ENCODE data around the gene FKBP1C.
"Not testable (repeated sequence)": the region's sequence is repeated elsewhere in the genome, so short reads cannot be mapped to it uniquely, and the experiment has no call there.

FKBP1C gene

DNA sequence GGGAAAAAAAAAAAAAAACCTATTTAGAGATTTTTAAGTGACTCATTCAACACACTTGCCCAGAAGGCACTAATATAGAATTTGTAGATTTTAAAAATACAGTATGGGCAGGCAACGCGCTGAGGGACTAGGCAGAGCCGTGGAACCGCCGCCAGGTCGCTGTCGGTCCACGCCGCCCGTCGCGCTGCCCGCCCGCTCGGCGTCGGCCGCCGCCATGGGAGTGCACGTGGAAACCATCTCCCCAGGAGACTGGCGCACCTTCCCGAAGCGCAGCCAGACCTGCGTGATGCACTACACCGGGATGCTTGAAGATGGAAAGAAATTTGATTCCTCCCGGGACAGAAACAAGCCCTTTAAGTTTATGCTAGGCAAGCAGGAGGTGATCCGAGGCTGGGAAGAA is at the start of gene FKBP1C:
TSS of gene FKBP1C (plus strand) at position 127 of the 400 bp plus-strand sequence.
- DNase-seq (ENCODE audit: low read depth, low spot score), result not testable (repeated sequence)

DNA sequence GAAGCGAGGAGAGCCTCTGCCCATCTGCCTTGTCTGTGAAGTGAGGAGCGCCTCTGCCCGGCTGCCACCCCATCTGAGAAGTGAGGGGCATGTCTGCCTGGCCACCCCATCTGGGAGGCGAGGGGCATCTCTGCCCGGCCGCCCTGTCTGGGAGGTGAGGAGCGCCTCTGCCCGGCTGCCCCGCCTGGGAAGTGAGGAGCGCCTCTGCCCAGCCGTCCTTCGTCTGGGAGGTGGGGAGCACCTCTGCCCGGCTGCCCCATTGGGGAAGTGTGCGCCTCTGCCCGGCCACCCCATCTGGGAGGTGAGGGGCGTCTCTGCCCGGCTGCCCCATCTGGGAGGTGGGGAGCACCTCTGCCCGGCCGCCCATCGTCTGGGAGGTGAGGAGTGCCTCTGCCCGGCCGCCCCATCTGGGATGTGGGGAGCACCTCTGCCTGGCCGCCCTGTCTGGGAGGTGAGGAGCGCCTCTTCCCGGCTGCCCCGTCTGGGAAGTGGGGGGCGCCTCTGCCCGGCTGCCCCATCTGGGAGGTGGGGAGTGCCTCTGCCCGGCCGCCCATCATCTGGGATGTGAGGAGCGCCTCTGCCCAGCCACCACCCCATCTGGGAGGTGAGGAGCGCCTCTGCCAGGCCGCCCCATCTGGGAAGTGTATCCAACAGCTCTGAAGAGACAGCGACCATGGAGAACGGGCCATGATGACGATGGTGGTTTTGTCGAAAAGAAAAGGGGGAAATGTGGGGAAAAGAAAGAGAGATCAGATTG is 47.0 kb upstream of the FKBP1C start:
- not testable (repeated sequence) for DNase-seq (ENCODE audit: low read depth, low spot score)

DNA sequence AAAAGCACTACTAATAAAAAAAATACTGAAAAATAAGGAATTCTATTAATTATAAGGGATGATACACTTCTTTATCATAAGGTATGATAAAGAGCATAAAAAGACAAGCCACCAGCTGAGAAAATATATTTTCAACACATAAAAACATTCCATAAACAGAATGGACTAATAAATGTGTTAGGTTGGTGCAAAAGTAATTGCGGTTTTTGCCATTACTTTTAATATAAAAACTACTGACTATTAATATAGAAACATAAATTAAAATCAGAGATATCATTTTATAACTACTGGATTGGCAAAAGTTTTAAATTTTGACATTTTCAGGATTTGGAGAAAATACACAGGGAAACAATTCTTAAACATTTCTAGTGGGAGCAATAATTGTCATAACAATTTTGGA is 37.1 kb upstream of the FKBP1C start:
- no peak for DNase-seq (ENCODE audit: low read depth, low spot score)

DNA sequence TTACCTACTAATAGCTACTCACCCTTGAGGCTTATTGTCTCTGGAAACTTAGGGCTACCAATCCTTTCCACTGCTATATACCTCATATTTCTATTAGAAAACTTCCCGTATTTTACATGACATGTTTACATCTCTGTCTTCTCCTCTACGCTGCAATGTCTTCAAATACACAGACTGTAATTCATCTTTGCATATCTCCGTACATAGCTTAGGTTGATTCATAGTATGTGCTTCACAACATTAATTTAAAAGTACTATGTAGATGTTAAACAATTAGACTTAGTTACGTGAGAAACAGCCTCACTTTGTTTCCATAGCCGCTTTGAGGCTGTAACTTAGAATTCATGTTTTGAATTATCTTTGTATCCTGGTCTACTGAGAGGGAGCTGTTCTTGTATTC is 35.1 kb upstream of the FKBP1C start:
- DNase-seq (ENCODE audit: low read depth, low spot score), result no peak

DNA sequence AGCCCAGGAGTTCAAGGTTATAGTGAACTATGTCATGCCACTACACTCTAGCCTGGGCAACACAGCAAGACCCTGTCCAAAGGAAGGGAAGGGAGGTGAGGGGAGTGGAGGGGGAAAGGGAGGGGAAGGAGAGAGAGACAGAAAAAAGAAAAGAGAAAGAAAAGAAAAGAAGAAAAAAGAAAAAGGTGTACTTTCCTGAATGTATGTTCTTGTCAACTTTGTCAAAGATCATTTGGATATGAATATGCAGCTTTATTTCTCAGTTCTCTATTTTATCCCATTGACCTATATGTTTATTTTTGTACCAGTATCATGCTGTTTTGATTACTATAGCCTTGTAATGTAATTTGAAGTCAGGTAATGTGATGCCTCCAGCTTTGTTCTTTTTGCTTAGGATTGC is 30.9 kb upstream of the FKBP1C start:
- no peak for DNase-seq (ENCODE audit: low read depth, low spot score)

DNA sequence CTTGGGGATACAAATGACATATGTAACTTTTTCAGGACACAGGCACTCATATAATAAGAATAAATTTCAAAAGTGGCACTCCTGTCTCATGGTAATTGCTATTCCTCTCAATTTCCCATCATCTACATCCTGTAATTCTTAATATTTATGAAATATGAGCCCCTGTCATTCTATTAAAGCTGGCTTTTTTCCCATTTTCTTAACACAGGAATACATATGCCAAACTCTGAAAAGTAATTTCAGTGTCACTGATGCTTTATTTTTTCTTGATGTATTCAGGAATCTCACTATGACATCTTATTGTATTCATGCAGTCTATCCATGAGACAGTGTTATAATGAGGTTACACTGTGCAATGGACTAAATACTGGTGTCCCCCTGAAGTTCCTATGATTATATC is 24.3 kb upstream of the FKBP1C start:
- no peak for DNase-seq (ENCODE audit: low read depth, low spot score)

DNA sequence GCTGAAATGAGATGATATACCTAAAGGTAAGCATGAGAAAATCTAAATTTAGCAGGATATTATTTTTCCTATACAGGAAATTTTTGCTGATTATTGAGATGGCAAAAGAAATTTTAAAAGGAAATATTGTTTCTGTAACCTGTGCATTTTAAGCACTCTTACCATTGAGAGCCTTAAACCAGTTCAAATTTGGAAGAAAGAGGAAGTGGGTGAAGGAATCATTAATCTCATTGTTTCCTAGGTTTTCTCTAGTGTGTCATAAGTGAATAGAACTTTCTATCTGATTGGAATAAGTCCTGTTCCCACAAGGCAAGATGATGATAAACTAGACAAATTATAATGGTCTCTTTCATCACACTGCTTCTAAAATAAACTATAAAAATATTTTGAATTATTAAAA is 22.4 kb upstream of the FKBP1C start:
- DNase-seq (ENCODE audit: low read depth, low spot score), result no peak

DNA sequence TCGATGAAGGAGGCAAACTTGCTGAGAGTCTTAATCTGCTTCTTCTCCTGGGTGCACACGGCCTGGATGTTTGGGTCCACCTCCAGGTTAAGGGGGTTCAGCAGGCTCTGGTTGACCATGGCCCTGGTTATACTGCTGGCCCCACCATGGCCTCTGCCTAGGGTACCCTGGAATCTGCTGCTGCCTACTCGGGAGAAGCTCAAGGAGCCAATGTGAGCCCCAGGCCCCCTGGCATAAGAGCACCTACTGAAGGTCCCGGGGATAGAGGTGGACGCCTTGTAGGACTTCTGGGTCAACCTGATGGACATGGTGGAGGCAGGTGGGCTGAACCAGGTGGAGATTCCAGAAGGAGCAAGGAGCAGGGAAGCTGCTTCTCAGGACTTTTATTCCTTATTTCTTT is 17.9 kb upstream of the FKBP1C start:
- DNase-seq (ENCODE audit: low read depth, low spot score), result no peak

DNA sequence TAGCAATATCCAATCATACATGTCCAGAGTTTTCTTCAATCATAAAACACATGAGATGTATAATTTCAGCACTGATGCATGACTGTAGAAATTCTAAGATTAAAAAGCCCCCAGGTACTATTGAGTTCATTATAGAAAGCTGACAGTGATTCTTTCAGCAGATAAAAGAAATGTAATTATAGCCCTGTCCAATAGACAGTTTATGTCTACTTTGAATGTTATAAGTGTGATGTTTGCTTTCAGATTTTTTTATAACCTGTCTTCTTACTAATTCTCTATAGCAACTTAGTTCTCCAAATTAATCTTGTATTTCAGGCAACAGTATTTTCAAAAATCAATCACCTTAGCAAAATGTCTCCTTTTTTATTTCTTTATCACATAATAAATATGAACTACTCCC is 13.5 kb upstream of the FKBP1C start:
- no peak for DNase-seq (ENCODE audit: low read depth, low spot score)

DNA sequence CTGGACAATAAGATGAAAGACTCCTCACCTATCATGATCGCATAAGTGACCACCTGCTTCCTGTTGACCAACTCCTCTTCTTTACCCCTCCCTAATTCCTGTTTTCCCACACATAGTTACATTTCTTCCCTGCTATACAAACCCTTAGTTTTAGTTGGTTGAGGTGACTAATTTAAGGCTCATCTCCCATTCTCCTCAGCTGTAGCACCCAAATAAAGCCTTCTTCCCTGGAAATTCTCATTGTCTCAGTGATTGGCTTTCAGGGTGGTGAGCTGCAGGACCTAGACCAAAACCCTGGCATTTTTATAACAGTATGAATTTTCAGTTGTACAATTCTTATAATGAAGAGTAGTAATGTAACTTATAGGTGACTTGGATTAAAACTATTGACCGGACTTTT is 2.1 kb downstream of the FKBP1C start:
- no peak for DNase-seq (ENCODE audit: low read depth, low spot score)

DNA sequence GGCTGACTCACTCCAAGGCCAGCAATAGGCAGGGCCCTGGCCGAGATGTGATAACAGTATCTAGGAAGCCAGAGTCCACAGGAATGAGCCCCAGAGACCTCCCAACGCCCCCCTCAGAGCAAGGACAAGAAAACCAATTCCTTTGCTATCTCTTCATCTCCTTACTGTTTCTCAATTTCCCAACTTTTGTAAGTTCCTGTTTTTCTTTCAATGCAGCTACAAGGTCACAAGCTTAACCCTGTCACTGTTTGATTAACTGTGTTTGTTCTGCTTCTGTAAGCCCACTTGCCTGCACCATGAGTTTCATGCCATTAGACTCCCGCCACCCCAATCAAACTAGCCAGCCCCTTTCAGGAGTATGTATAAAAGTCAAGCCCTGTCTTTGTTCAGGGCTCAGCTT is 3.5 kb downstream of the FKBP1C start:
- DNase-seq (ENCODE audit: low read depth, low spot score), result no peak

DNA sequence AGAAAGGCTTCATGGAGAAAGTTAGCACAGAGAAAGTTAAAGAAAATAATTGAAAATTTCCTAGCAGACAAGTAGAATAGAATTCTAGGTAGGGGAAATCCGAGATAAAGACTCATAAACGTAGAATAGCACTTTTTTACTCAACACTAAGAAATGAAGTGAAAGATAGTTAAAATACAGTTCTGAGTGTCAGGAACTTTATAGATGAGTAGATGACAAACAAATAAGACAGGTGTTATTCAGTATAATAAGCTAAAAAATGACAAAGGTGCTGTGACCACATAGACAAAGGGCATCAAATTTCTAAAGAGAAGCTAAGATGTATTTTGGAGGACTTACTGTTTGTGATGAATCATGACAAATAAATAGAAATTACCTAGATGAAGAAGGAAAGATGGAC is 12.9 kb downstream of the FKBP1C start:
- DNase-seq (ENCODE audit: low read depth, low spot score), result no peak

DNA sequence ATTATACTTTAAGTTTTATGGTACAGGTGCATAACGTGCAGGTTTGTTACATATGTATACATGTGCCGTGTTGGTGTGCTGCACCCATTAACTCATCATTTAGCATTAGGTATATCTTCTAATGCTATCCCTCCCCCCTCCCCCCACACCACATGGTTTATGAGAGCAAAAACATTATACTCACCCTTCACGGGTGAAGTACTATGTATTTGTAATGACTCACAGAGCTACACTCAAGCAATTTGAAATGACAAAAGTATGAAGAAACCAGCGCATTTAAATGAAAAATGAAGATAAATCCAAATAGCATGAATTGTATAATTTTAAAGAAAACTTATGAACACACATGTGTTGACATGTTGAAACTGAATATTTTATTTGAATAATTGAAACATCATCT is 14.7 kb downstream of the FKBP1C start:
- DNase-seq (ENCODE audit: low read depth, low spot score), result not testable (repeated sequence)

DNA sequence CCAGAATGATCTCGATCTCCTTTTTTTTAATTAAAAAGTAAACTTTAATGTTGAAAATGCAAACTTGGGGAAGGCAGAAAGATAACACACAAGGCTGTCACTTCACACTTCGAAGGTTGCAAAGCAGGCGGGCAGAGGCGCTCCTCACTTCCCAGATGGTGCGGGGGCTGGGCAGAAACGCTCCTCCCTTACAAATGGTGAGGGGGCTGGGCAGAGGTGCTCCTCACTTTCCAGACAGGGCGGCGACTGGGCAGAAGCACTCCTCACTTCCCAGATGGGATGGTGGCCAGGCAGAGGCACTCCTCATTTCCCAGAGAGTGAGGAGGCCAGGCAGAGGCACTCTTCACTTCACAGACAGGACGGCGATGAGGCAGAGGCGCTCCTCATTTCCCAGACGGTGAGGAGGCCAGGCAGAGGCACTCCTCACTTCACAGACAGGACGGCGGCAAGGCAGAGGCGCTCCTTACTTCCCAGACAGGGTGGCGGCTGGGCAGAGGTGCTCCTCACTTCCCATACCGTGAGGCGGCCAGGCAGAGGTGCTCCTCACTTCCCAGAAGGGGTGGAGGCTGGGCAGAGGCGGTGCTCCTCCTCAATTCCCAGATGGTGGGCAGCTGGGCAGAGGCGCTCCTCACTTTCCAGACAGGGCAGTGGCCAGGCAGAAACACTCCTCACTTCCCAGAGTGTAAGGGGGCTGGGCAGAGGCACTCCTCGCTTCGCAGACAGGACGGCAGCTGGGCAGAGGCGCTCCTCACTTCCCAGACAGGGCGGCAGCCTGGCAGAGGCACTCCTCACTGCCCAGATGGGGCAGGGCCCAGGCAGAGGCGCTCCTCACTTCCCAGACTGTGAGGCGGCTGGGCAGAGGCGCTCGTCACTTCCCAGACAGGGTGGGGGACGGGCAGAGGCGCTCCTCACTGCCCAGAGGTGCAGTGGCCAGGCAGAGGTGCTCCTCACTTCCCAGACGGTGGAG is 16.9 kb downstream of the FKBP1C start:
- not testable (repeated sequence) for DNase-seq (ENCODE audit: low read depth, low spot score)

DNA sequence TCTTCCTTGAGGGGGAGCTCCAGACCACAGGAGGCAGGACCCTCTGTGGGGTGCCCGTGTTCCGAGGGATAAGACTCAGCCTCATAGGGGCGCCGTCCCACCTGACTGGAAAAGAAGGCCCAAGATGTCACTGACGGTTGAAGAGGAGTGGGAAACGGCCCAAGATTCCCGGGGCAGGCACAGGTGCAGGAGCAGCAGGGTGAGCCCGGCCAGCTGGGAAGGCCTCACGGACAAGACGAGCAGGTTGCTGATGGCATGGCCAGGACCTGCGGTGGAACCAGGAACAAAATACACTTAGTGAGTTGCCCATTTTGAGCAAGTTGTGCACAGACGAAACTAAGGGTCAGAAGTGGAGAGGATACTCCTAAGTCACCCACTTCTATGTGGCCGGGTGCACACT is 18.8 kb downstream of the FKBP1C start:
- not testable (repeated sequence) for DNase-seq (ENCODE audit: low read depth, low spot score)

DNA sequence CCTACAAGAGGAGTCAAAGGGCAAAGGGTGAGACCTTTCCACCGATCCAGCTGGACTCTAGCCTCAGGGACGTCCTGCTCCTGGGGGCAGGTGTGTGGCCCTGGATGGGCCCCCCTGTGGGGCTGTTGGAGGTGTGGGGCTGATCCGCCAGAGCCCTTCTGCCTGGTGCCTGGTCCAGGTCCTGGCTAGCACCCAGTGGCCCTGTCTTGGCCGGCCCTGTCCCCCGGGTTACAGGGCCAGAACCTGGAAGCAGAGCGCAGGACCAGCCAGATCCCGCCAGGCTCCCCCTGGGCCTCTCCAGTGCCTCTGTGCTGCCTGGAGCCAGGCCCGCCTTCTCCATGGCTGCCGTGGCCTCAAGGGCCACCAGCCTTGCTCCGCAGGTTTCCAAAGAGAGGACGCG is 19.2 kb downstream of the FKBP1C start:
- DNase-seq (ENCODE audit: low read depth, low spot score), result not testable (repeated sequence)

DNA sequence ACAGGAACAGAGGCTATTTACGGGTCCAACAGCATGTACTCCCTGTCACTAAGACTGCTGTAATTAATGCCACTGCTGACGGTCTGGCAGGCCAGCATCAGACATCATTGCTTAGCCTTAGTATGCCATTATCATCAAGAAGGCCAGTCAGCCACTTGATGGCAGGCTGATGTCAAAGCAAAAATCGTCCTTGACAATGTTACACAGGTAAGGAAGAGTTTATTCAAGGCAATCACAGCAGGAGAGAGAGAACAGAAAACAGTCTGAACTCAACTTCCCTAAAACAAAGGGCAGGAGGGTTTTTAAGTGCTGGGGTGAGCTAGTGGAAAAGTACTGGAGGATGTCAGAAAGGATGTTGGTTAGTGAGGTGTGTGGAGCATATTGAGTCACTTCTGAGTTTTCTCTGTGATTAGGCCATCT is 25.1 kb downstream of the FKBP1C start:
- DNase-seq (ENCODE audit: low read depth, low spot score), result no peak

DNA sequence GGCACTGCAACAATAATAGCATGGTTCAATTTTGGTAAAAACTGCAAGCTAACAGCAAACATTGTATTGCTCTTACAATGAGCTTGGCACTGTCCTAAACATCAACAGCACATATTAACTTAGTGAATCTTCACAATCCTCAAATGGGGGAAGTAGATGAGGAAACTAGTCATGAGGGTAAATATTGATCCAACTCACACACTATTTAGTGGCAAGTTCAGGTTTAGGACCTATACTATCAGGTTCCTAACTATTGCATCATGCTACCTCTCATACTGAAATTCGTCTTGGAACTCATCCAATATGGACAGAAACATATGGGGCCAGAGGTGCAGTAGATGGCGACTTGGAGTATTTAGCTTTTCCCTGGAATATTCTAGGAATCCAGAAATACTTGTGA is 34.2 kb downstream of the FKBP1C start:
- DNase-seq (ENCODE audit: low read depth, low spot score), result no peak

DNA sequence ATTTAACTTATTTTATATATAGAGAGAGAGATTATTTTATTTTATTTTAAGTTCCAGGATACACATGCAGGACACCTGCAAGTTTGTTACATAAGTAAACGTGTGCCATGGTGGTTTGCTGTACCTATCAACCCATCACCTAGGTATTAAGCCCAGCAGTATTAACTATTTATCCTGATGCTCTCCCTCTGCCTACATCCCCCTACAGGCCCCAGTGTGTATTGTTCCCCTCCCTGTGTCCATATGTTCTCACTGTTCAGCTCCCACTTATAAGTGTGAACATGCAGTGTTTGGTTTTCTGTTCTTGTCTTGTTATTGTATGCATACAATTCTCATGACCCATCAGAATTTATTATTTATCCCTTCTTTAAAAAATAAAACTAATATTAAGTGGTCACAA is 34.6 kb downstream of the FKBP1C start:
- DNase-seq (ENCODE audit: low read depth, low spot score), result no peak

DNA sequence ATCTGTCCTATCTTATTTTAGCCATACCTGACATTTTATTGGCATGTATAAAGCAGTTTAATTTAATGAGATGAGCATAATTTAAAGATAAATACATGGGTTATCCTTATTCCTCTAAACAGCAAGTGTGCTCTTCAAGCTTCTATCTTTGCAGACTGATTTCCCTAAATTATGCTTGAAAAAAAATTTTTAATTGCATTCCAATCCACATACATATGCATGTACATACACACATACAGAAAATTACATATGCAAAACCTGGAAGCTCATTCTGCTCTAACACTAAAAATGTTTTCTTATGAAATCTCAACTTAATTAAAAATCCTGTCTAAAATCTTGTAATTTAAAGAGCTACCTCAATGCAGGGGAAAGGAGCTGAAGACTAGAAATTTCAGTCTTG is 35.3 kb downstream of the FKBP1C start:
- DNase-seq (ENCODE audit: low read depth, low spot score), result no peak

DNA sequence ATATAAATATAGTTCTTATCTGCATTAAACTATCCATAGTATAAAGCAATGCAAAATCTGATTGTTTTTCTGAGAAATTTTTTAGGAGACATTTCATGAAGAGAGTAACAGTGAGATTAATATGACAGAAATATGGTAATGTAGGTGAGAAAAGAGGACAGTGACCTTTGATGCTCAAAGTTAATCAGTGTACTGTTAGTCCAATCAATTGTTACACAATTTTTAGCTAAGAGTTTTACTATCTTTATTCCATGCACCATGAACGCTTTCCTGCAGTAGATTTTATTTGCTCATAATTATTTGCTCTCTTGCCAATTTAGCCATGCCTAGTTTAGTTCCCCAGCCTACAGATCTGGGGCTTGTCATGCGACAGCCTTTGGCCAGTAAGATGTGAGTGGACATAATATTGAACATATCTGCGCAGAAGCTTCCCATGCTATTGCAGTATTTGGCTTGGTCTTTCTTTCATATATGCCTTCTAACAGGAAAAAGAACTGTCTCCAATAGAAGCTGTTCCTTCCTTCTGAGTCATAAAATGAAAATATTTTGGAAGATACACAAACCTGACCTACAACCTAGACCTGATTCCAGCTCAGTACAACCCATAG is 38.7 kb downstream of the FKBP1C start:
- DNase-seq (ENCODE audit: low read depth, low spot score), result no peak

DNA sequence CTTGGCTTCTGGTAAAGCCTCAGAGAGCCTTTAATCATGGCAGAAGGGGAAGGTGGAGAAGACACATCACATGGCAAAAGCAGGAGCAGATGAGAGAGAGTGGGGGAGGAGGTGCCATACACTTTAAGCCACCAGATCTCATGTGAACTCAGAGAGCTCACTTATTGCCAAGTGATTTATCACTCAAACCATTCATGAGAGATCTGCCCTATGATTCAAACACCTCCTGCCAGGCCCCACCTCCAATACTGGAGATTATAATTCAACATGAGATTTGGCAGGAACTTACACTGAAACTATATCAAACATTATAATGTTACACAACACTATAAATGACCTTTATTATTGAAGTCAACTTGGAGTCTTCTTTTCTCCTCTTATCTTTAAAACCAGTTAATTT is 47.9 kb downstream of the FKBP1C start:
- no peak for DNase-seq (ENCODE audit: low read depth, low spot score)
